Thymus (tissue), 2 donors: Measurements from ENCODE around the gene C1orf52. TPM values are rescaled to one million over a fixed set of nuclear protein-coding genes. Genes with fewer than 3 reads are reported as not detected.

ENCODE experiments used
- polyA plus RNA-seq: library from polyadenylated mRNA; stranded (reverse); fragments of 200-250 nt; gene quantifications from one replicate; pipeline ENCODE4 v1.2.3, GENCODE V29; 2013
- total RNA-seq: library from RNA; stranded (reverse); fragments of 120-200 nt; gene quantifications from one replicate; pipeline ENCODE4 v1.2.4, GENCODE V29; 2013
- donor health status: healthy.

C1orf52 gene
- total and polyA plus RNA-seq, 2 donors = 22.5 to 54.8 TPM

Other genes starting within 250 kb of the C1orf52 start
- 5.6 TPM for gene MCOLN3, start 211.2 kb downstream of the C1orf52 start, total RNA-seq
- gene MCOLN3, start 211.2 kb downstream of the C1orf52 start, polyA plus RNA-seq = 13.4 TPM
- 1.3 TPM for gene SYDE2, start 58.6 kb downstream of the C1orf52 start, total RNA-seq
- 1.1 TPM for gene SYDE2, start 58.6 kb downstream of the C1orf52 start, polyA plus RNA-seq
- gene BCL10, start 17.0 kb upstream of the C1orf52 start, total RNA-seq = 17.6 TPM
- 14.9 TPM for gene BCL10, start 17.0 kb upstream of the C1orf52 start, polyA plus RNA-seq
- 0.99 TPM for gene DDAH1, start 205.5 kb upstream of the C1orf52 start, total RNA-seq
- gene DDAH1, start 205.5 kb upstream of the C1orf52 start, polyA plus RNA-seq = 2.4 TPM